HepG2 (cell line): ENCODE data around the gene LRRC45. TPM values are rescaled to one million over a fixed set of nuclear protein-coding genes. Genes with fewer than 3 reads are reported as not detected.

Experiments used
- AHDC1 ChIP-seq: sonication (generic); formaldehyde crosslinking; IDR thresholded peaks from 2 replicates; pipeline ENCODE4 v1.5.1; 2020; ENCODE audit warnings: mild to moderate bottlenecking, missing genetic modification reagents, borderline replicate concordance
- FOXK1 ChIP-seq: sonication (generic); formaldehyde crosslinking; IDR thresholded peaks from 2 replicates; pipeline ENCODE4 v1.4.0; 2020; ENCODE audit warnings: low read depth, missing genetic modification reagents, borderline replicate concordance
- HIVEP1 ChIP-seq: sonication (generic); formaldehyde crosslinking; IDR thresholded peaks from 2 replicates; pipeline ENCODE4 v1.4.0; 2020; ENCODE audit warnings: mild to moderate bottlenecking, missing genetic modification reagents
- KLF13 ChIP-seq: sonication (generic); formaldehyde crosslinking; IDR thresholded peaks from 2 replicates; pipeline ENCODE4 v1.4.0; 2020; ENCODE audit warnings: mild to moderate bottlenecking, missing genetic modification reagents
- NRL ChIP-seq: sonication (generic); formaldehyde crosslinking; IDR thresholded peaks from 2 replicates; pipeline ENCODE4 v1.5.0; 2020; ENCODE audit warnings: missing genetic modification reagents, mild to moderate bottlenecking, moderate library complexity, borderline replicate concordance
- POLR2AphosphoS2 ChIP-seq: IDR thresholded peaks from 2 replicates; pipeline ENCODE4 v1.6.1; 2011; ENCODE audit warnings: low read depth, low read length, improper control_type of control experiment
- PRPF4 ChIP-seq: fragments of 200-400 bp; formaldehyde crosslinking; IDR thresholded peaks from 2 replicates; pipeline ENCODE4 v1.6.1; 2016; ENCODE audit warnings: low read length, low read depth; ENCODE audit not compliant: poor library complexity, severe bottlenecking
- RBM22 ChIP-seq: fragments of 200-400 bp; formaldehyde crosslinking; optimal IDR thresholded peaks from 2 replicates; pipeline ENCODE3; 2017; ENCODE audit warnings: mild to moderate bottlenecking, low read length, moderate library complexity
- RBM39 ChIP-seq: fragments of 200-400 bp; formaldehyde crosslinking; IDR thresholded peaks from one replicate; pipeline ENCODE4 v1.6.1; 2018; ENCODE audit warnings: antibody characterized with exemption, mild to moderate bottlenecking, low read depth, low read length; ENCODE audit not compliant: poor library complexity, severe bottlenecking
- TFAP4 ChIP-seq: sonication (generic); IDR thresholded peaks from 2 replicates; pipeline ENCODE4 v1.6.1; 2016; ENCODE audit warnings: low read depth, borderline replicate concordance
- ZFP90 ChIP-seq: sonication (generic); formaldehyde crosslinking; IDR thresholded peaks from 2 replicates; pipeline ENCODE4 v1.8.0; 2022; ENCODE audit warnings: missing genetic modification reagents, mild to moderate bottlenecking, inconsistent platforms, borderline replicate concordance
- ZNF589 ChIP-seq: sonication (generic); formaldehyde crosslinking; conservative IDR thresholded peaks from 2 replicates; pipeline ENCODE4 v1.8.0; 2022; ENCODE audit warnings: mild to moderate bottlenecking, moderate library complexity, missing genetic modification reagents
- ZNF687 ChIP-seq: sonication (generic); formaldehyde crosslinking; IDR thresholded peaks from 2 replicates; pipeline ENCODE4 v1.5.1; 2020; ENCODE audit warnings: mild to moderate bottlenecking, missing genetic modification reagents, moderate library complexity
- polyA plus RNA-seq, 8 experiments: library from polyadenylated mRNA; depleted of rRNA in 3 of 8; stranded (reverse) in 7 of 8; unstranded in 1 of 8; fragments of >200 nt; fragmentation: Illumina TruSeq in 4 of 8; extraction: Trizol in 4 of 8; gene quantifications; 2 replicates each; pipeline versions ENCODE4 v1.2.1 to v1.2.3, GENCODE V29; 2011 to 2016; ENCODE audit warnings: low read depth in 4 of 8, missing spikeins in 1 of 8, mixed read lengths in 1 of 8; ENCODE audit not compliant: insufficient read depth in 1 of 8
- total RNA-seq, 5 experiments: library from RNA; depleted of rRNA; stranded (reverse); fragments of >200 nt; fragmentation: Illumina TruSeq; extraction: Trizol; gene quantifications; 2 replicates each; pipeline ENCODE4 v1.2.3, GENCODE V29; 2016; ENCODE audit warnings: low read depth in 1 of 5

LRRC45 gene
- total and polyA plus RNA-seq, 2 of the 13 experiments (the other 11 are each of a cell fraction or from before 2014, with no cell fraction given), result 11.6 to 48.1 TPM

GRCh38 chr17:82004517-82005455 is 18.3 kb upstream of the LRRC45 start (continued):
- TF ChIP-seq ZNF687 (CRISPR knock-in tag), result no peak
- no peak for TF ChIP-seq ZFP90 (CRISPR knock-in tag)
- TF ChIP-seq AHDC1 (CRISPR knock-in tag), result no peak
- no peak for TF ChIP-seq NRL (CRISPR knock-in tag)
- no peak for TF ChIP-seq HIVEP1 (CRISPR knock-in tag)
- TF ChIP-seq FOXK1 (CRISPR knock-in tag), result no peak
- no peak for TF ChIP-seq TFAP4
- no peak for TF ChIP-seq POLR2AphosphoS2
- TF ChIP-seq PRPF4, result no peak
- 0 out of 2 replicates have a peak, but pooled peaks have one; percentile 1 for TF ChIP-seq ZNF589 (CRISPR knock-in tag)
- TF ChIP-seq RBM22, result peak; percentile 80
- TF ChIP-seq KLF13 (CRISPR knock-in tag), result no peak
- peak; percentile 24 for TF ChIP-seq RBM39
